GM19099 (cell line): ENCODE data around the gene MSH6.

ENCODE experiments used
- POLR2A ChIP-seq: IDR thresholded peaks from 3 replicates; pipeline ENCODE4 v1.6.1; 2011; ENCODE audit warnings: low read depth; ENCODE audit not compliant: insufficient read length; ENCODE audit errors: extremely low read depth

The MSH6 gene

DNA sequence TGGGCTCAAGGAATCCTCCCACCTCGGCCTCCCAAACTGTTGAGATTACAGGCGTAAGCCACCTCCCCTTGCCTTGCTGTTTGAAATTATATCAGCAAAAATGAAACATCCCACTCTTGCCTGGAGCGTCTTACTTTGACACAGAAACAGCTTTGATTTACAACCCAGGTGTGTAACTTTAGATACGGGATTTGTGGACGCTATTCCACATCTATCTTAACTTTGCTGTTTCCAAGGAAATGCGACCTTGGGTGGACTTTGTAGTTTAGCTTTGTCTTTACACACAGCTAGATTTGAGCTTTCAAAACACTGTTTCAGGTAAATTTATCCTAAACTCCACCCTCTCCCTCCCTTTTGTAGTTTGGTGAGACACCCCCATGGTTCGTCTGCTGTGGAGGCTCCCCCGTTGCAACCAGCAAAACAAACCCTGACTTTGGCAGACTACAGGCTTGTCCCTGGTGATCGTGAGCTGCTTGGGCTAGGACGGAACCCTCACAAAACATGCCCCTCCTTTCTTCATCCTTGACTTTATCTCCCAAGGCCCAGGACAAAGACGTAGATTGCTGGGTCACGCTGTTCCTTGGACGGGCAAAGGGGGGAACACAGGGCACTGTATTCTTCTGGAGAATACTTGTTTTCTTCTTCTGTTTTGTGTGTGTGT, 5.5 kb upstream of the MSH6 start:
- TF ChIP-seq POLR2A, result no peak

DNA sequence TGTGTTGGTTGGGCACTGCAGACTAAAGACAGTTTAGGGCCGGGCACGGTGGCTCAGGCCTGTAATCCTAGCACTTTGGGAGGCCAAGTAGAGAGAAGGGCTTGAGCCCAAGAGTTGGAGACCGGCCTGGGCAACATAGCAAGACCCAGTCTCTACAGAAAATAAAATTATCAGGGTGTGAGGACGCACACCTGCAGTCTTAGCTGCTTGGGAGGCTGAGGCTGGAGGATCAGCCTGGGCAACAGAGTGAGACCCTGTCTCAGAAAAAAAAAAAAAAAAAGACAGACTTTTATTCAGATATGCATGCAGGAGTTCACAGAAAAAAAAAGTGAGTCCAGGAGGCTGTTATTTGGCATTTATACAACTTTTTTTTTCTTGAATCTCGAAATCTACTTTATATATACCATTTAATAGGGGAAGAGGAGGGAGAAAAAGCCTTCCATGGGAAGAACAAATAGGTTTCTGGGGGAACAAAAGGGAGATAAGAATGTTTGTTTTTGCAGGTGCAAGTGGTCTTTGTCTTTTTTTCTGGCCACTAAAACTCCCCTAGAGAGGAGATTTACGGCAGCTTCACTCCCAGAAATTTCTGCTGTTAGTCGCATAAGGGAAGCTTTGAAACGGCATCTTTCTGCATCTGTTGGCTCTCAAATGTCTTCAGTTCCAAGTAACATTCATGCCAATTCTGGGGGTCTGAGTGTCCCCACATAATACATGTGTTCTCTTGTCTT, 4.1 kb upstream of the MSH6 start:
- no peak for TF ChIP-seq POLR2A

DNA sequence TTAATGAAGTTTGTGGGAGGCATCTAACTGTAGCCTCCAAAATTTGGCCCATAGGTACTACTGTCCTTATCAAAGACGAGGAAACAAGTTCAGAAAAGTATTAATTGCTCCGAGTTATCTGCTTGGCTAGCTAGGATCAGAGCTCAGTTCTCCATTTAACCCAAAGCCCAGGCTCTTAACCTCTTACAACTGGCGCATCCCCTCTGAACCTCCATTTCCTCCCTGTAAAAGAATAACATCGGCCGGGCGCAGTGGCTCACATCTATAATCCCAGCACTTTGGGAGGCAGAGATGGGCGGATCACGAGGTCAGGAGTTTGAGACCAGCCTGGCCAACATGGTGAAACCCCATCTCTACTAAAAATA, 3.5 kb upstream of the MSH6 start:
- no peak for TF ChIP-seq POLR2A

DNA sequence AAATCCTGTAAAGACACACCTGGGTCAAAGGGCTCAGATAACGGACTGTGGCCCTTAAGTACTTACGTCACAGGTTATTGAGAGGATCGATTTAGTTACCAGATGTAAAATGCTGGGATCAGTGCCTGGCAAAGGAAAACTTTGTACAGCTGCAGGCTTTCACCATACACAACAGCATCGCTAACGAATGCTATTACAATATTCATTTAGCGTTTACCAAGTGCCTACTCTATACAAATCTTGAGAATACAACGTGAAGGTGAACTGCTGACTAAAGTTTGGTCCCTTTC, 619 bp upstream of the MSH6 start:
- no peak for TF ChIP-seq POLR2A

DNA sequence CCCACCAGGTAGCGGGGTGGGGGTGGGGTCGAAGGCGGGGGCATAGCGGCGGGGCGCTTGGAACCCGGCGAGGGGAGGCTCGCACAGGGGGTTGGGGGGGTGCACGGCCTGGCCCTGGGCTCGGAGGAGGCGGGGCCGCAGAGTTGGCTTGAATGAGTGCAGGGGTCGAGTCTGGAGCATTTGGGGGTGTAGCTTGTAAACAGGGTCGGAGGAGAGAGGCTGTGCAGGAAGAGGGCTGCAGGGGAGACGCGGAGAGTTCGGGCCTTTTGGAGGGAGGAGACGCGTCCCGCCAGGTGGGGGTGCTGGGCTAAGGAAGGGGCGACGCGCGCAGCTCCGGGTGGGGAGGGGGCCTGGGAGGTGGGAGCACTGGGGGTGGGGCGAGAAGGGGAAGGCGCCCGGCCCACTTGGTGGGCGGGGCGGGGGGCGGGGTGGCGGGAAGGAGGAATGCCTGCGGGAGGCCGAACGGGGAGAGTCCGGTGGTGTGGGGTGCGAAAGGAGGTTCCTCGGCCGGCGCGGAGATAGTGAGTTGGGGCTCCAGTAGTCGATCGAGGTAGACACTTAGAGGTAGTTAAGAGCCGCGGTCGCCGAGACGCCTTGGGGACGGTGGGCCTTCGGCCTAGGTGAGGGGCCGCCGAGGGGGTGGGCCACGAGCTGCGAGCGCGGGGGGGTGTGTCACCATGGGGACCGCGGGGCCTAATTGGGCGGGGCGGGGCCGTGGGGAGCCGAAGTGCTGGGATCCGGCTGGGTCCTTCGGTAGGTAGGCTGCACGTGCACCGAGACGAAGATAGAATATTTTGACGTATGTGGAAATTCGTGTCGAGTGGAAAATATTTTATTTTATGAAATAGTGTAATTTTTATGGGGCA, 774 bp downstream of the MSH6 start:
- TF ChIP-seq POLR2A, result no peak

DNA sequence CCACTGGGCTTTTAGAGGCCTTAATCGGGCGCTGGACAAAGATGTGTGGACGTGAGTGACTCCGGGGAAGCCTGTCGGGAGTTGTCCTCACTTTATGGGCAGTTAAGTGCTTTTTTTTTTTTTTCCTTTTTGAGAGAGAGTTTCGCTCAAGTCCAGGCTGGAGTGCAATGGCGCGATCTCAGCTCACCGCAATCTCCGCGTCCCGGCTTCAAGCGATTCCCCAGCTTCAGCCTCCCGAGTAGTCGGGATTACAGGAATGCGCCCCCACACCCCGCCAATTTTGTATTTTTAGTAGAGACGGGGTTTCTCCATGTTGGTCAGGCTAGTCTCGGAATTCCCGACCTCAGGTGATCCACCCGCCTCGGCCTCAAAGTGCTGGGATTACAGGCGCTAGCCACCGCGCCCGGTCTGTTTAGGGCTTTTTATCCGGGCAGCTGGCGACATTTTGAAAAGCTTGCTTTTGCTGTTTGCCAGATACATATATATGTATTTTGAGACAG, 1.5 kb downstream of the MSH6 start:
- no peak for TF ChIP-seq POLR2A

DNA sequence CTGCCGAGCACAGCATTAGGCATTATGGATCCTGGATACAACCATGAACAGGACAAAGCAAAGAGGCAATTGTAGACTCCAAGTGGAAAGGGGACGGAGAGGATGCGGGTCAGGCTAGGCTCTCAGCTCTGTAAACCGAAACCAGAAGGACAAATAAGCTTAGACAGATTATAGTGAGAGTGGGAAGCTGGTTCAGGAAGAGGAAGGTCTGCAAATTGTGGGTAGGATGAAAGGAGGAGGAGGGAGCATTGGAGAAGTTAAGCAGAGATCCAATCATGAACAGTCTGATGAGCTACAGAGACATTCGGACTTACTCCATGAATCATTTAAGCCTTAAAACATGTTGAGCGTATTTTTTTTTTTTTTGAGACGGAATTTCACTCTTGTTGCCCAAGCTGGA, 3.0 kb downstream of the MSH6 start:
- no peak for TF ChIP-seq POLR2A

DNA sequence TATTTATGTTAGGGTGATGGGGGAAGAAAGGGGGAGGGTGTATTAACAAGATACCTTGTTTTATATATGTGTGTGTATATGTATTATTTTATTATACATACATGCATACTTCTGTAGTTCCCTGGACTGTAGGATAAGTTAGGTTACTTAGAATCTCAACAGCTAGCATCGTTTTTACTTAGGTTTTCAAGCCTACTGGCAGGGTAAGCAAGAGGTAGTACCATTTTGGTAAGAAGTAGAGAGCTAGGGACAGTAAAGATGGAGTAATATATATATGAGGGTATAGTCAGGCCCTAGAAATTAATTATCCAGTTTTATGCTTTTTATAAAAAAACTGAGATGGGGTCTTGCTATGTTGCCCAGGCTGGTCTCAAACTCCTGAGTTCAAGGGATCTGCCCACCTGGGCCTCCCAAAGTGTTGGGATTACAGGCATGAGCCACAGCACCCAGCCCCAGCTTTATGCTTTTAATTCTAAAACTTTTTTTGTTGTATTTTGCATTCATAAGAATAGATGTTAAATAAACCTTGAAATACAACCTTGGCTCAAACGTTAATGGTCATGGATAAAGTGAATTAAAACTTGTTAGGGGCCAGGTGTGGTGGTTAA, 13.2 kb downstream of the MSH6 start:
- no peak for TF ChIP-seq POLR2A

DNA sequence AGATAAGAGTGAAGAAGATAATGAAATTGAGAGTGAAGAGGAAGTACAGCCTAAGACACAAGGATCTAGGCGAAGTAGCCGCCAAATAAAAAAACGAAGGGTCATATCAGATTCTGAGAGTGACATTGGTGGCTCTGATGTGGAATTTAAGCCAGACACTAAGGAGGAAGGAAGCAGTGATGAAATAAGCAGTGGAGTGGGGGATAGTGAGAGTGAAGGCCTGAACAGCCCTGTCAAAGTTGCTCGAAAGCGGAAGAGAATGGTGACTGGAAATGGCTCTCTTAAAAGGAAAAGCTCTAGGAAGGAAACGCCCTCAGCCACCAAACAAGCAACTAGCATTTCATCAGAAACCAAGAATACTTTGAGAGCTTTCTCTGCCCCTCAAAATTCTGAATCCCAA, 15.7 kb downstream of the MSH6 start:
- no peak for TF ChIP-seq POLR2A

DNA sequence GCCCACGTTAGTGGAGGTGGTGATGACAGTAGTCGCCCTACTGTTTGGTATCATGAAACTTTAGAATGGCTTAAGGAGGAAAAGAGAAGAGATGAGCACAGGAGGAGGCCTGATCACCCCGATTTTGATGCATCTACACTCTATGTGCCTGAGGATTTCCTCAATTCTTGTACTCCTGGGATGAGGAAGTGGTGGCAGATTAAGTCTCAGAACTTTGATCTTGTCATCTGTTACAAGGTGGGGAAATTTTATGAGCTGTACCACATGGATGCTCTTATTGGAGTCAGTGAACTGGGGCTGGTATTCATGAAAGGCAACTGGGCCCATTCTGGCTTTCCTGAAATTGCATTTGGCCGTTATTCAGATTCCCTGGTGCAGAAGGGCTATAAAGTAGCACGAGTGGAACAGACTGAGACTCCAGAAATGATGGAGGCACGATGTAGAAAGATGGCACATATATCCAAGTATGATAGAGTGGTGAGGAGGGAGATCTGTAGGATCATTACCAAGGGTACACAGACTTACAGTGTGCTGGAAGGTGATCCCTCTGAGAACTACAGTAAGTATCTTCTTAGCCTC, 16.2 kb downstream of the MSH6 start:
- no peak for TF ChIP-seq POLR2A

DNA sequence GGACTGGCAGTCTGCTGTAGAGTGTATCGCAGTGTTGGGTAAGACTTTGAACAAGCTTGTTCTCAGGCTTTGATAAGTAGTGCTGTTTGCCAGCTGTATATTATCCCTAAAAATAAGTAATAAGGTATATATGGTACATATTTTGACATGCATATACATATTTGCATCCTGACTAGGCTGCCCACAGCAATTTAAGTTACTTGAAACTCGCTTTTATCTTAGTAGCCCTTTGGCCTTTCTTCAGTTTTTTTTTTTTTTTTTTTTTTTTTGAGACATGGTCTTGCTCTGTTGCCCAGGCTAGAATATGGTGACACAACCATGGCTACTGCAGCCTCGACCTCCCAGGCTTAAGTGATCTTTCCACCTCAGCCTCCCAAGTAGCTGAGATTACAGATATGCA, 18.2 kb downstream of the MSH6 start:
- TF ChIP-seq POLR2A, result no peak

DNA sequence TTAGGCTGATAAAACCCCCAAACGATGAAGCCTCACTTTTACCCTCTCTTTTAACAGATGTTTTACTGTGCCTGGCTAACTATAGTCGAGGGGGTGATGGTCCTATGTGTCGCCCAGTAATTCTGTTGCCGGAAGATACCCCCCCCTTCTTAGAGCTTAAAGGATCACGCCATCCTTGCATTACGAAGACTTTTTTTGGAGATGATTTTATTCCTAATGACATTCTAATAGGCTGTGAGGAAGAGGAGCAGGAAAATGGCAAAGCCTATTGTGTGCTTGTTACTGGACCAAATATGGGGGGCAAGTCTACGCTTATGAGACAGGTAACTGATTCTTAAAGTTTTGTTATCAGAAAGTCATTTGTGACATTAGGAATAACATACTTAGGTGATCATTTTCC, 20.4 kb downstream of the MSH6 start:
- TF ChIP-seq POLR2A, result no peak

DNA sequence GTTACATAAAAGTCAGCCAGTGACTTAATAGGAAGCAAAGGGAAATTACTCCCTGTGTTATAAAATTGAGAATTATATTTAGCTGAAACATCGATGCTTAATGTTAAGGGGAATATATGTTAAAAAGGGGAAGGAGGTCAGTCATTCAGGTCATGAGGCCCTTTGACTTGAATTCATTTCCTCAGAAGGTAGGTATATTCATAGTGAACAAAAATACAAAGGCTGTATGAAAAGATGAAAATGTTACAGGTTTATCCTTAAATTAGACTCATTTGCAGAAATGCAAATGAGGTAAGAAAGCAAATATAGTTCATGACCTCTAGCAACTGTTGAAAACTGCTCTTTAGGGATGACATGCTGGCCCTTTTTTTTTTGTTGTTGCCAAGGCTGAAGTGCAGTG, 20.8 kb downstream of the MSH6 start:
- TF ChIP-seq POLR2A, result no peak

DNA sequence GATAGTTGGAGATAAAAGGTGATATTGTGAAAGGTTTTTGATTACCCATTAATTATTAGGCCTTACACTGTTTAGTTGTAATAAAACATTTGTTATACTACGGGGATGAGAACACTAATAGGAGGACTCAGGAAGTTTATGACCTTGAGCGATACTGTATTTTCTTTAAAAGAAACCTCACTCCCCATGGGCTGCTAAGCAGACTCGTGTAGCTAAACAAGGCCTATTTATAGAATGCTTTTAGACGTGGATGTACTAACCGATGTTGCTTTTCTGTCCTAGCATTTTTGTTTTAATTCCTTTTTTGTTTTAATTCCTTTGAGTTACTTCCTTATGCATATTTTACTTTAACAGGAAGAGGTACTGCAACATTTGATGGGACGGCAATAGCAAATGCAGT, 22.9 kb downstream of the MSH6 start:
- TF ChIP-seq POLR2A, result no peak

DNA sequence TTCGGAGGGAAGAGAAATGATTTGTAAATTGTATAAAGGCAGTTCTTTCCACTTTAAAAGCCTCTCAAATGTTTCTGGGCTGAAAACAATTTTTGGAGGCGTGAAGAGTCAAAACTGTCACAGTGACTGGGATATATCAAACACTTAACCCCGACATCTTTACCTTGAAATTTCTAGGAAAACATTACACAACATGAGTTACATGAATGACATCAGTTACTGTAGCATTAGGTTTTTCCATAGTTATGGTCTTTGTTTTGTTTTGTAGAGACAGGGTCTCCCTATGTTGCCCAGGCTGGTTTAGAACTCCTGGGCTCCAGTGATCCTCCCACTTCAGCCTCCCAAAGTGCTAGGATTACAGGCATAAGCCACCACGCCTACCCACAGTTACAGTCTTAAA, 25.7 kb downstream of the MSH6 start:
- no peak for TF ChIP-seq POLR2A
